WTC11 (cell line): Measurements from ENCODE around the gene MBD6. TPM values are rescaled to one million over a fixed set of nuclear protein-coding genes. Genes with fewer than 3 reads are reported as not detected.
"Not testable (repeated sequence)": the region's sequence is repeated elsewhere in the genome, so short reads cannot be mapped to it uniquely, and the experiment has no call there.

ENCODE experiments used
- ATAC-seq: fragments of 200-7000 bp; cut with Tn5 transposase; 2 replicates; pipeline ENCODE4 v1.10.0; 2021; ENCODE audit warnings: mild to moderate bottlenecking, moderate library complexity
- CTCF ChIA-PET: fragments of 300-600 bp; sonication (Branson Sonifier 250); formaldehyde crosslinking; loops from one replicate; lab custom pipeline; 2021; ENCODE audit warnings: antibody characterized with exemption; lab: Charles Lee
- POLR2A ChIA-PET: fragments of 350-600 bp; sonication (Branson Sonifier 250); formaldehyde crosslinking; loops from one replicate; lab custom pipeline; 2021; ENCODE audit warnings: antibody characterized with exemption; lab: Charles Lee
- DNase-seq: peaks from one replicate; pipeline ENCODE4 v3.0.0; 2021; ENCODE audit warnings: low spot score
- H3K27ac Mint-ChIP-seq: 2 replicates; pipeline ENCODE4 v1.8.0; 2021; ENCODE audit warnings: mixed read lengths
- H3K27me3 Mint-ChIP-seq: 2 replicates; pipeline ENCODE4 v1.8.0; 2021; ENCODE audit warnings: low read depth, mild to moderate bottlenecking, moderate library complexity, mixed read lengths
- H3K36me3 Mint-ChIP-seq: 2 replicates; pipeline ENCODE4 v1.8.0; 2021; ENCODE audit warnings: mixed read lengths
- H3K4me1 Mint-ChIP-seq: 2 replicates; pipeline ENCODE4 v1.8.0; 2022; ENCODE audit warnings: mixed read lengths
- H3K4me3 Mint-ChIP-seq: 2 replicates; pipeline ENCODE4 v1.8.0; 2021; ENCODE audit warnings: mild to moderate bottlenecking, moderate library complexity, mixed read lengths
- H3K9me3 Mint-ChIP-seq: 2 replicates; pipeline ENCODE4 v1.8.0; 2021; ENCODE audit warnings: mixed read lengths
- ARID4B ChIP-seq: sonication (generic); formaldehyde crosslinking; IDR thresholded peaks from 2 replicates; pipeline ENCODE4 v1.8.0; 2023; ENCODE audit warnings: missing genetic modification reagents, mild to moderate bottlenecking, borderline replicate concordance
- CBFB ChIP-seq: sonication (generic); formaldehyde crosslinking; IDR thresholded peaks from 2 replicates; pipeline ENCODE4 v1.8.1; 2022; ENCODE audit warnings: mild to moderate bottlenecking, low read depth, missing genetic modification reagents
- ELF4 ChIP-seq: sonication (generic); formaldehyde crosslinking; IDR thresholded peaks from 2 replicates; pipeline ENCODE4 v1.8.1; 2022; ENCODE audit warnings: low read depth, mild to moderate bottlenecking, moderate library complexity, missing genetic modification reagents
- FOXJ3 ChIP-seq: sonication (generic); formaldehyde crosslinking; IDR thresholded peaks from 2 replicates; pipeline ENCODE4 v1.9.0; 2021; ENCODE audit warnings: missing genetic modification reagents, mild to moderate bottlenecking, borderline replicate concordance
- KAT7 ChIP-seq: sonication (generic); formaldehyde crosslinking; IDR thresholded peaks from 2 replicates; pipeline ENCODE4 v1.8.1; 2023; ENCODE audit warnings: missing genetic modification reagents, mild to moderate bottlenecking, borderline replicate concordance
- OVOL2 ChIP-seq: fragments of 250-450 bp; sonication (Bioruptor Pico); IDR thresholded peaks from 2 replicates; pipeline ENCODE4 v1.9.0; 2021; ENCODE audit warnings: mild to moderate bottlenecking, borderline replicate concordance
- TEAD1 ChIP-seq: sonication (generic); formaldehyde crosslinking; IDR thresholded peaks from 2 replicates; pipeline ENCODE4 v1.8.0; 2022; ENCODE audit warnings: mild to moderate bottlenecking, missing genetic modification reagents
- USF1 ChIP-seq: sonication (generic); formaldehyde crosslinking; IDR thresholded peaks from 2 replicates; pipeline ENCODE4 v1.8.0; 2022; ENCODE audit warnings: mild to moderate bottlenecking, missing genetic modification reagents
- ZMAT4 ChIP-seq: fragments of 250-450 bp; sonication (Bioruptor Pico); IDR thresholded peaks from 2 replicates; pipeline ENCODE4 v1.9.0; 2021; ENCODE audit warnings: mild to moderate bottlenecking
- ZNF281 ChIP-seq: sonication (generic); formaldehyde crosslinking; IDR thresholded peaks from 2 replicates; pipeline ENCODE4 v1.8.0; 2023; ENCODE audit warnings: mild to moderate bottlenecking, missing genetic modification reagents
- ZNF425 ChIP-seq: fragments of 250-450 bp; sonication (Bioruptor Pico); conservative IDR thresholded peaks from 2 replicates; pipeline ENCODE4 v1.9.0; 2021; ENCODE audit warnings: mild to moderate bottlenecking
- total RNA-seq: library from RNA; stranded (reverse); gene quantifications from 3 replicates; pipeline ENCODE4 v1.2.3, GENCODE V29; 2021
- TF ChIP-seq, protein P1 (sequence below): sonication (generic); formaldehyde crosslinking; IDR thresholded peaks from 2 replicates; pipeline ENCODE4 v1.8.1; 2022; ENCODE audit warnings: low read depth, missing genetic modification reagents, borderline replicate concordance

MBD6 gene
- total RNA-seq, 1 experiment from 2014 or later = 46.3 TPM

DNA sequence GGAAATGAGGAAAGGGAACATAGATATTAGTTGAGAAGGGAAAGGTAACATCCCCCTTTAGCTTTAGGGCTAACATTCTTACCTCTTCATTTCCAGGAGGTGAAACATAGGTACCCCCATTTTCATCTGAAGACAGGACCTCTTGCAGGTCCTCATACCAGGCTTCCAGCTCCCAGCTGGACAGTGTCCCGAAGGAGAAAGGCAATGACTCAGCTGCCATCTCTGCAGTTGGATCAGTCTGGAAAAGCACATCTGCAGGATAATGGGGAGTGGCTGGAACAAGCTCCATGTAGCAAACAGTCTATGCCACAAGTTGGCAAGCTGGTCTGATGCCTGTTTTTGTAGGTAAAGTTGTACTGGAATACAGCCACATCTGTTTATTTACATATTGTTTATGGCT is 5.4 kb upstream of the MBD6 start:
- Mint-ChIP-seq H3K27ac (peak overlapping the region; percentile 43; the same call in 1 of the 2 replicates), H3K9me3 (no peaks in the 10 kb centered on the region), H3K4me3 (no peak overlapping the region), H3K27me3 (peaks cover 3% of the 10 kb centered on the region; the same call in 1 of the 2 replicates), H3K36me3 (peaks cover 63% of the 10 kb centered on the region), H3K4me1 (peaks cover 26% of the 10 kb centered on the region)
- DNase-seq (no peak), ATAC-seq (no peak)
- POLR2A ChIA-PET = interaction anchor here (0.6 to 1.4 kb wide), 3 partner anchors 13 to 1040 kb away, joined by 3 to 8 read pairs (median 4); partner anchors contain the start of gene DTX3
- CTCF ChIA-PET = interaction anchor here (1.4 kb wide), 1 partner anchor 66 kb away, joined by 4 read pairs; no protein-coding TSS in a partner anchor
- TF ChIP-seq CBFB (no peak), OVOL2 (CRISPR knock-in tag) (no peak), FOXJ3 (CRISPR knock-in tag) (no peak), USF1 (CRISPR knock-in tag) (no peak), ZNF425 (no peak), KAT7 (CRISPR knock-in tag) (no peak), ARID4B (CRISPR knock-in tag) (no peak), ZNF281 (CRISPR knock-in tag) (no peak), ZMAT4 (CRISPR knock-in tag) (no peak), TEAD1 (CRISPR knock-in tag) (no peak), ELF4 (CRISPR knock-in tag) (no peak)
- TF ChIP-seq, protein P1, sequence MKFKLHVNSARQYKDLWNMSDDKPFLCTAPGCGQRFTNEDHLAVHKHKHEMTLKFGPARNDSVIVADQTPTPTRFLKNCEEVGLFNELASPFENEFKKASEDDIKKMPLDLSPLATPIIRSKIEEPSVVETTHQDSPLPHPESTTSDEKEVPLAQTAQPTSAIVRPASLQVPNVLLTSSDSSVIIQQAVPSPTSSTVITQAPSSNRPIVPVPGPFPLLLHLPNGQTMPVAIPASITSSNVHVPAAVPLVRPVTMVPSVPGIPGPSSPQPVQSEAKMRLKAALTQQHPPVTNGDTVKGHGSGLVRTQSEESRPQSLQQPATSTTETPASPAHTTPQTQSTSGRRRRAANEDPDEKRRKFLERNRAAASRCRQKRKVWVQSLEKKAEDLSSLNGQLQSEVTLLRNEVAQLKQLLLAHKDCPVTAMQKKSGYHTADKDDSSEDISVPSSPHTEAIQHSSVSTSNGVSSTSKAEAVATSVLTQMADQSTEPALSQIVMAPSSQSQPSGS = no peak

GRCh38 chr12:57517718-57518117 is 4.9 kb upstream of the MBD6 start:
- ChIA-PET POLR2A (interaction anchor here (0.7 to 1.4 kb wide), 2 partner anchors 86 to 300 kb away, joined by 4 read pairs; partner anchors contain the start of gene DTX3), CTCF (interaction anchor here (1.4 kb wide), 1 partner anchor 66 kb away, joined by 4 read pairs; no protein-coding TSS in a partner anchor)
- not testable (repeated sequence) for H3K4me3 Mint-ChIP-seq, H3K27ac Mint-ChIP-seq, DNase-seq, ATAC-seq, H3K27me3 Mint-ChIP-seq, H3K9me3 Mint-ChIP-seq
- peaks cover 26% of the 10 kb centered on the region for H3K4me1 Mint-ChIP-seq
- peaks cover 58% of the 10 kb centered on the region for H3K36me3 Mint-ChIP-seq
